GM21360 (cell line): ENCODE data around the gene SMURF1.

Experiments used
- ATAC-seq: cut with Tn5 transposase; IDR thresholded peaks from one replicate; pipeline ENCODE4 v1.9.1; 2021; ENCODE audit warnings: mild to moderate bottlenecking, moderate library complexity; ENCODE audit not compliant: unreplicated experiment

SMURF1 gene

GRCh38 chr7:99098286-99098823, 45.6 kb downstream of the SMURF1 start:
- ATAC-seq, result no peak

DNA sequence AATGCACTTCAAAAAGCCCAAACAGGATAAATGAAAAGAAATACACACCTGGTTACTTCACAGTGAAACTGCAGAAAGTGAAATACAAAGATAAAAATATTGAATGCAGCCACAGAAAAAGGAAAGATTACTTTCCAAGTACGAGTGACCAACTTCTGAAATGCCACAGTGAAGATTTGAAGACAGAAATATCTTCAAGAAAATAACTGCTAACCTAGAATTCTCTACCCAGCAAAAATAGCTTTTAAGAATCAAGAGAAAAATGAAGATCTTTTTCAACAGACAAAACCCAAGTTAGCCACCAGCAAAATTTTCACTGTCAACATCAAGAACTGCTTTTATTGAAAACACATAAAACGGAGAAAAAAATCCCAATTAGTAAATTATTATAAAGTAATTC, 46.2 kb downstream of the SMURF1 start:
- no peak for ATAC-seq

GRCh38 chr7:99096124-99096887, 47.6 kb downstream of the SMURF1 start:
- no peak for ATAC-seq

DNA sequence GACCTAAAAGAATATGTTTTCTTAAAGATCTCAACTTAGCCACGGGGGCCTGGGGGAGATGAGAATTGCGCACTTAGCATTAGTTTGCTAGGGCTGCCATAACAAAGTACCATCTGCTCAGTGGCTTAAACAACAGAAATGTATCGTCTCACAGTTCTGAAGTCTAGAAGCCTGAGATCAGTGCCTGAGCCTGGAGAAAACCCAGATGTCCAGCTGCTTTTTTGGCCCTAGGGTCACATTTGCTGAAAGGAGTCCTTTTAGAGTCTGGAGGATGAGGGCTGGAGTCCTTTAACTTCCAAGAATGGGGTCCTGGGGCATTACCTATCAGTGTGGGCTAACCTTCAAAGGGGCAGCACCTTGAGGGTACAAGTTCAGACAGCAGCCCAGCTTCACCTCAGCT, 48.2 kb downstream of the SMURF1 start:
- no peak for ATAC-seq

DNA sequence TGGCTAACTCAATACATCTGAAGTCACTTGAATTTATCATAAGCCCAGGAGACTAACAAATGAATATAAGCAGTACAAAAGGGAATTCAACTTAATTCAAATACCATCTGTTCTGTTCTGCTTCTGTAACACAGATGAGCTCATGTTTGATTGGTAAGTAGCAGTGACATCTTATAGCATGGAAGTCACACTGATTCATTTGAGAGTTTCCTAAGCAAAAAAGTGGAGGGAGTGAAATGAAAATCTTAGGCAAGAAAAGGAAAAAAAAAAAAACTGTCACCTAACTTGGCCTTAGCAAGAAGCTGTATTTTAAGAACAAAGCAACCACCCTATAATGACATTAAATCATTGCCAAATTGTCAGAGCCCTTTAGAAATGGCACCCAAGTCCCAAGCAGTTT, 49.5 kb downstream of the SMURF1 start:
- no peak for ATAC-seq

GRCh38 chr7:99092064-99092720, 51.7 kb downstream of the SMURF1 start:
- ATAC-seq, result no peak

DNA sequence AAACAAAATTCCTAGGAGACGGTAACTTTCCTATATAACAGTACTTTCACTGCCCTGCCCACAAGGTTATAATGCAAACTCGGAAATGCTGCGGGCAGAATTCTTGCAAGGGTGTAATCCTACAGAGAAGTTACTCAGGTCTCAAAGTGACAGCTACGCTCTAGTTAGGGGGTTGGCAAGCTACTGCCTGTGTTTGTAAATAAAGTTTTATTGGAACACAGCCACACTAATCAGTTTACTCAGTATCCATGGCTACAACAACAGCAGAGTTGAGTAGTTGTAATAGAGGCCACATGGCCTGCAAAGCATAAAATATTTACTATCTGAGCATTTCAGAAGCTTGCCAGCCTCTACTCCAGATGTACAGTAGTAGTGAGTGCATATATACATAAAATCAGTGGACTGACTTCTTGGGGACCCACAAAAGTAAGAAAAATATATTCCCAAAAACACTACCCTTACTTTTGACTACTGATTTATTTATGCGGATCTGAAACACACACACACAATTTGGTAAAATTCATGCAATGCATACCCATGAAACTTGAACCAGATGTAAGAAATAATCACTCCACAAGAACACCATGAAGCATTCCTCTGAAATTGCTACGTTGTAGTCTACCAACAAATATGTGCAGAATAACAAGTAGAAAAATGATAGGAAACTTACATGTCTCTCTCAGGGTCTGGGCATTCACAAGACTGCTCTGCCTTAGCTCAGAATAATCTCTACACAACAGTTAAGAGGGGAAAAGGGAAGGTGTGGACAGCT, 53.0 kb downstream of the SMURF1 start:
- ATAC-seq, result no peak

GRCh38 chr7:99089914-99090629, 53.8 kb downstream of the SMURF1 start:
- no peak for ATAC-seq

DNA sequence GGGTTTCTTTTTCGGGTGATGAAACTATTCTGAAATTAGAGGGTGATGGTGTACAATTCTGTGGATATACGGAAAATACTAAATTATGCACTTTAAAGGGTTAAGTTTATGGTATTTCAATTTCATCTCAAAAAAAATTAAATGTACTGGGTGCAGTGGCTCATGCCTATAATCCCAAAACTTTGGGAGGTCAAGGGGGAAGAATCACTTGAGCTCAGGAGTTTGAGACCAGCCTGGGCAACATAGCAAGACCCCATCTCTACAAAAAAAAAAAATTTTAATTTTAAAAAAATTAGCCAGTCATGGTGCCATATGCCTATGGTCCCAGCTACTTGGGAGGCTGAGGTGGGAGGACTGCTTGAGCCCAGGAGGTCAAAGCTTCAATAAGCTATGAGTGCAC, 57.0 kb downstream of the SMURF1 start:
- no peak for ATAC-seq

DNA sequence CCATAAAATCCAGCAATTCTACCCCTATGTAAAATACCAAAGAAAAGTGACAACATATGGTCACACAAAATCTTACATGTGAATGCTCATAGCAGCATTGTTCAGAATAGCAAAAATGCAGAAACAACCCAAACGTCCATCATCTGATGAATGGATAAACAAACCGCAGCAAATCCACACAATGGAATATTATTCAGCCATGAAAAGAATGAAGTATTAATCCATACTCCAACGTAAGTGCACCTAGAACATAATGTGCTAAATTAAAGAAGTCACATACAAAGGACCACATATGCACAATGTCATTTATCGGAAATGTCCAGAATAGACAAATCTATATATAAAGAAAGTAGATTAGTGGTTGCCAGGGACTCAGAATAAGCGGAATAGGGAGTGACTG, 57.4 kb downstream of the SMURF1 start:
- ATAC-seq, result no peak

GRCh38 chr7:99083733-99084132, 60.2 kb downstream of the SMURF1 start:
- no peak for ATAC-seq

- no peak for ATAC-seq
These were observed 60.7 kb downstream of the SMURF1 start for GRCh38 chr7:99083068-99083651.

DNA sequence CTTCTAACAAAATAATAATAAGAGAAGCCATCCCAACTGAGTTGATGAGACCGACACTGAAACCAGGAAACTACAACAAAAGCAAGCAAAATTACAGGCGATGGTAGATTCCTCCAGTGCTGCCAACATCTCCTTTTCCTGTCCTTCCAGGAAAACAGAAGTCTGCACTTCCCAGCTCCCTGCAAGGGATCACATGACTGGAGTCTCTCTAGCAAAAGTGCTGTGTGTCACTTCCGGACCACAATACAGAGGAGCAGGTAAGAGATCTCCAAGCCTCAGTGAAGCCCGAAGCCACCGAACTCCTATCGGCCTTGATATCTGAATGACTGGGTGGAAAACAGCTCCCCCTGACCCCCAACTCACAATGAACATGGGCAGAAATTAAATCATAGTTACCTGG, 63.2 kb downstream of the SMURF1 start:
- ATAC-seq, result no peak

DNA sequence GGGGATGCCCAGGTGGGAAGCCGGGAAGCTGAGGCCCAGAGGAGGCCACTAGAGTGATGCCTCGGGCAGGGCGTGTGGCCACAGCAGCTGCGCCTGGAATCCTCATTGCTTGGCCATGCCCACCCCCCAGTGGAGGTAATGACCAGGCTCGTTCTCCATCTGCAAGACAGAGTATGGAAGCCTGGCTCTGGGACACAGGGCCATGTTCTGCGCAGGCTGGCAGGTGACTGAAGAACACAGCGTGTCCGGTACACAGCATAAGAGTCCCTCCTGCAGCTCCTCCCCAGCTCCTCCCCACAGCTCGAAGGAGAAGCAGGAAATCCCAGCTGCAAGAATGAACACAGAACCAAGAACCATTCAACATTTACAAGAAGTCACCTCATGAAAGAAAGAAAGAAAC, 64.8 kb downstream of the SMURF1 start:
- no peak for ATAC-seq

- ATAC-seq, result no peak
These were observed 65.5 kb downstream of the SMURF1 start for GRCh38 chr7:99078416-99078815.

DNA sequence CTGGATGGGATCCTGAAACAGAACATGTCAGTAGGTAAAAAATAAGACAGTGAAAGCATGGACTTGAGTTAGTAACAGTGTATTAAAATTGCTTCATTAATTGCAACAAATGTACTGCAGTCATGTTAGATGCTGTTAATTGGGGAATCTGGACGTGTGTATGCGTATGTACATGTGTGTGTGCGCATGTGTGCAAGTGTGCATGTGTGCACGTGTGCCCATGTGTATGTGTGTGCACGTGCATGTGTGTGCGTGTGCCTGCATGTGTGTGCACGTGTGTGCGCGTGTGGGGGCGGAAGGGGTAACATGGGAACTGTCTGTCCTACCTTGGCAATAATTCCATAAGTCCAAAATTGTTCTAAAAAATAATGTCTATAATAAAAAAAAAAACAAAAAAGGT, 67.3 kb downstream of the SMURF1 start:
- no peak for ATAC-seq

GRCh38 chr7:99073839-99074446, 70.0 kb downstream of the SMURF1 start:
- ATAC-seq, result no peak

DNA sequence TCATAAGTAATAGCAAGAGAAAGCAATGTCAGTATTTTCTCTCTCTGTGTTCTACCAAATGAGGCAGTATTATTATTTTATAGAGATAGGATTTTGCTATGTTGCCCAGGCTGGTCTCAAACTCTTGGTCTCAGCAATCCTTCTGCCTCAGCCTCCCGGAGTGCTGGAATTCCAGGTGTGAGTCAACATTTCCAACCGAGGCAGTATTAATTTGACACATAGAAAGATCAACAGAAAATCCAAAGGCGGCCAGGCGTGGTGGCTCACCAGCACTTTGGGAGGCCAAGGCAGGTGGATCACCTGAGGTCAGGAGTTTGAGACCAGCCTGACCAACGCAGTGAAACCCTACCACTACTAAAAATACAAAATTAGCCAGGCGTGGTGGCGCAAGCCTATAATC, 71.8 kb downstream of the SMURF1 start:
- ATAC-seq, result no peak

DNA sequence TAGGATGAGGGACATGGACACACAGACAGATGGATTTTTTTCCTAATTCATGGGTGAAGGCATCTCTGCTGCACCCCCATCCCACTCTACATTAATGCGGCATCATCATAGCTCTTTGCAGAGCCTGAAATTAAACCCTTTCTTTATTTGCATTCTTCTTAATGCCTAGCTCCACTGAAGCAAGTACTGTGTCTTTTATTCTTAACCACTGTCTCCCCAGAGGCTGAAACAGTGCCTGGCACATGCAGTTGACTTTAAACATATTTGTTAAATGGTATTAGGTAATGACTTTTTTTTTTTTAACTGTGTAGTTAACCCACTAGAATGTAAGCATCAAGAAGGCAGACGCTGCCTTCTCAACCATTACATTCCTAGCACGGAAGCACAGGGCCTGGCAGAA, 73.5 kb downstream of the SMURF1 start:
- no peak for ATAC-seq
